Hematopoietic multipotent progenitor cell treated with erythropoietin and hydrocortisone succinate and interleukin-3 and kit ligand, for 4 days (in vitro differentiated cells): ENCODE results near the gene HIGD2B.
"Not testable (repeated sequence)": the region's sequence is repeated elsewhere in the genome, so short reads cannot be mapped to it uniquely, and the experiment has no call there.

Source experiments
- DNase-seq: peaks from one replicate; pipeline ENCODE4 v3.0.0-alpha.2; 2015

The HIGD2B gene, protein sequence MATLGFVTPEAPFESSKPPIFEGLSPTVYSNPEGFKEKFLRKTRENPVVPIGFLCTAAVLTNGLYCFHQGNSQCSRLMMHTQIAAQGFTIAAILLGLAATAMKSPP

DNA sequence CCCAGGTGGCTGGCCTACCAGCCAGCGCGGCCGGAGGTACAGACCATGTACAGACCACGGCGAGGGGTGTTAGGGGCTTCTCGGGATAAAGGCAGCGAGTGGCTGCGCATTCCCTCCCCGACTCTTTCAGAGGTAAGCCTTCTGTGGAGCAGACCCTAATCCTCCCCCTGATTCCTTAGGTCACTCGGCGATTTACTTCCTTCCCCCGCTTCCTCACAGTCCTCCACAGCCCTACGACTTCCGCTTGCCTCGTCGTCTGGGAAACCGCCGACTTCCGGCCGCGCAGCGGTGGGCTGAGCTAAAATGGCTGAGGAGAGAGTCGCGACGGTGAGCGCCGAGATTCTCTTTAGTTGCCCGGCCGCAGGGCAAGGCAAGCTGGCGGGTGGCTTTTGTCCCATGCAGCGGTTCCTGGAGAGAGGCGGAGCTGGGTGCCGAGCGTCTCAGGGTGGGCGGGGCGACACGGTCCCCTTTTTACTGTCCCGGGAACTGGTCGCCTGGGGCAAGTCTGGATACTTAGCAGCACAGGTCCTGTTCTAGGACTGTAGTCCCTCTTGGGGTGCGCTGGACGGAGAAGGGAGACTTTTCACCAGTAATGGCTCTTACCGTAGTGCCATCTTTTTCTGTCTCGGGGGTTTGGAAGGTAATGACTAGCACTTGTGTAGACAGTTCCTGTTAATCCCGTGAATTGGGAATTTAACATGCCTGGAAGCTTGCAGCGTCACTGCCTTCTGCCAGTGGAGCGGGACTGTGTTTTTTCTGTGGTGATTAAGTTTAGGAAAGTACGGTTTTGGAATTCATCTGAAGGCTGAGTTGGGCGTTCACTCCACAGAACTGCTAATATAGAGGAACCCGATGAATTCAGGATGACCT is at the start of gene HIGD2B, which contains the start of gene BBS4:
HIGD2B (minus strand) TSS at position 258 of the 870 bp plus-strand sequence. CDS start 9,808 bp downstream, outside the sequence.
BBS4 (plus strand) TSS at position 283 of the 870 bp plus-strand sequence; CDS start at position 304, 21 bp downstream.
- peak; percentile 97 for DNase-seq

DNA sequence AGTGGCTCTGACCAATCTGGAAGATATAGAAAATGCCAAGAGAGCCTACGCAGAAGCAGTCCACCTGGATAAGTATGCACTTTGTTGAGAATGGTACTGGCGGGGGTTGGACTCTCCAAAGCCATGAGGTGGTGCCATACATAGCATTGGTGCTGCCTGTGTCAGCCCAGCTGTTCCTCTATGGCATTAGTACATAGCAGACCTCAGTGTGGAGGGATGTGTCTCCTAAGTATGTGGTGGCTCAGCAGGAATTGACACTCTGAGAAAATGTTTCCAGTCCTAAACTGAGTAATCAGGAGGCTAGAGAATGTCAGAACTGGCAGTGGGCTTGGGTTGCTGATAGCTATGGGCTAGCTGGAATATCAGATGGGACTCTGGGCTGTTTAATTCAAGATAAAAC is 49.1 kb upstream of the HIGD2B start:
- no peak for DNase-seq

DNA sequence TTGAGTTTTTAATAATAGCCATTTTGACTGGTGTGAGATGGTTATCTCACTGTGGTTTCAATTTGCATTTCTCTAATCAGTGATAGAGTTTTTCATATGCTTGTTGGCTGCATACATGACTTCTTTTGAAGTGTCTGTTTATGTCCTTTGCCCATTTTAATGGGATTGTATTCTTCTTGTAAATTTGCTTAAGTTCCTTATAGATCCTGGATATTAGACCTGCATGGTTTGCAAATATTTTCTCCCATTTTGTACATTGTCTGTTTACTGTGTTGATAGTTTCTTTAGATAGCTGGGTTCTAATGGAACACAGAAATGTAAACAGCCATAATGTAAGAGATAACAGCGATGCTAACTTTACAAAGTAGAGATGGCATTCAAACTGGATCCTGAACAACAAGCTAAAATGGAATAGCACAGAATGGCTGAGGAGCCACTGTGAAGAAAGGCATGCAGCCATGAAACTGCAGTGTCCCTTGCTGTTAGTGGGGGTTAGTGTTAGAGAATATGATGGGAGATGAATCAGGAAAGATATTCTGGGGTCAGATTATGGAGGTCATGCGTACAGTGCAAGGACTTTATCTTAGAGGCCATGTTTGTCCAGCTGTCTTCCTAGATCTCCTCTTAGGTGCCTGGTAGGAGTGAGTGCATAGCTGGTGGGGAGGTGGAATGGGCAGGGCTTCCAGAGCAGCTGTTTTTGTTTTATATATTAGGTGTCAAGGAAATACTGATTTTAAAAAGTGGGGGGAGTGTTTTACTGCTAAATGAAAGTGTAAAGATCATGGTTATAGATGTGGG is 48.2 kb upstream of the HIGD2B start:
- no peak for DNase-seq

DNA sequence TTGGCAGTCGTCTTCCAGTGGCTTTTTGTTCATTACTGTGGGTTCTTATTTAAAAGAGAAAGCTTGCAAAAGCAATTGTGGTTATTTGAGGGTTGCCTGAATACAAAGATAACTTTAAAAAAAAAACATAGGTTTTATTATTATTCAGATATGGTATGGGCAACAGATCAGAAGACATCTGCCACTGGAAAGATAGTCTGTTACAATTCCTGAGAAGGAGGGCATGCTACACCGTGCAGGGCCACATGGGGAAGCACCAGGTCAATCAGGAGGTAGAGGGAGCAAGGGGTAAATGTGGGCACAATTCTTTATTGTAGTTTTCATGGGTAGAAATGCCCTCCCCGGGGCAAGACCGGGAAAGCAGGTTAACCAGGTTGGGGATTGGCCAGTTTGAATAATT is 46.5 kb upstream of the HIGD2B start:
- peak; percentile 87 for DNase-seq

DNA sequence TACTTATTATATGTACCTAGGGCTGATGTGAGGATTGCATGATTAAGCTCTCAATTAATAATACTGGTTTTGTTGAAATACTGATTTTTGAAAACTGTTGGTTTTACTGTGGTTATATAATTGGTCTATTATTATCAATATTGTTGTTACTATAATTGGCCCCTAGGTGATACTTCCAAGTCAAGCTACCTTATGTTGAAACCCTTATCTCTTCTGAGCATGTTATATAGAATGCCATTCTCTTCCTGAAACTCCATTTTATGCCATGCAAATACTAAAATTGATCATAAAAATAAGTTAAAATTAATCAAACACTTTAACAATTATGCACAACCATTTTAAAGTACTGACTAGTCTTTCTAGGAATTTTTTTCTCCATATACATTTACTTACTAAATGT is 46.1 kb upstream of the HIGD2B start:
- DNase-seq = peak; percentile 51

DNA sequence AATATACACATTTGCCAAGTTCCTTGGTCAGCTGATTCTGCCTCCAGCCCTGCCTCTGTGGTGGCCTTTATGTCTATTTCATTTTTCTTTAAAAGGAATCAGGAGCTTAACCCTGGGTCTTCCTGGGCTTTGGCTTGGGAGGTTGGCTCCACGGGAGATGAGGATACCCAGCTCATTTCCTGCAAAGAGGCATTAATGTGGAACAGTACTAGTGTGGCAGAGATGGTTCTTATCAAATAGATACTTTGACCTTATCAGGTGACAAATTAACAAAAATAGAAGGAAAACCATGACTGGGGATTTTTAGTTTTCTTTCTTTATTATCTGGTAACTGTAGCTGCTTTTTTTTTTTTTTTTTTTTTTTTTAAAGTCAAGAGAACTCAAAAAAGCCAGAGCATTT is 42.8 kb upstream of the HIGD2B start:
- DNase-seq = no peak

DNA sequence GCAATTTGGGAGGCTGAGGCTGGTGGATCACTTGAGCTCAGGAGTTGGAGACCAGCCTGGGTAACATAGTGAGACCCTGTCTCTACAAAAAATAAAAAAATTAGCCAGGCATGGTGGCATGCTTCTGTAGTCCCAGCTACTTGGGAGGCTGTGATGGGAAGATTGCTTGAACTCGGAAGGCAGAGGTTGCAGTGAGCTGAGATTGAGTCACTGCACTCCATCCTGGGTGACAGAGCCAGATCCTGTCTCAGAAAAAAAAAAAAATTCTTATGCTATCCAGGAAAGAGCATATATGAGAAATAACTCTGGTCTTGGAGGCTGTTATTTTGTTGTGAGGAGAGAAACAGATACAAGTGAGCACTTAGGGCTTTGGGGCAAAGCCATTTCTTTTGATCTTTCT is 42.3 kb upstream of the HIGD2B start:
- not testable (repeated sequence) for DNase-seq

DNA sequence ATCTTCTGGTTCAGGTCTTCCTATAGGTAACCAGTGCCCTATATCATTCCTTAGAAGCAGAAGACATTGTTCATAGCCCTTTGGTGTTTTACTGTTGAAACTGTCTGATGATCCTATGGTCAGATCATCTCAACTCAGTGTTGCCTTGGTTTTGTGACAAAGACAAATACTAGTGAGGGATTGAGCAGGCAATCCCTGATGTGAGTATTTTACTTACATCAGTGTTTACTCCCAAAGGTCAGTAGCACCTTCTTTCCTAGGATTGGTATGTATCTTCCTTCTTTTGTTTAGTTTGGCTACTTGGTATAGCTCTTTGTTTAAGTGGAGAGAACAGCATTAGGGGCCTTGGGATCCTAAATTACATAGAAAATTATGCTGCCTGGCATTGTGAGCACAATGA is 41.2 kb upstream of the HIGD2B start:
- DNase-seq = no peak

DNA sequence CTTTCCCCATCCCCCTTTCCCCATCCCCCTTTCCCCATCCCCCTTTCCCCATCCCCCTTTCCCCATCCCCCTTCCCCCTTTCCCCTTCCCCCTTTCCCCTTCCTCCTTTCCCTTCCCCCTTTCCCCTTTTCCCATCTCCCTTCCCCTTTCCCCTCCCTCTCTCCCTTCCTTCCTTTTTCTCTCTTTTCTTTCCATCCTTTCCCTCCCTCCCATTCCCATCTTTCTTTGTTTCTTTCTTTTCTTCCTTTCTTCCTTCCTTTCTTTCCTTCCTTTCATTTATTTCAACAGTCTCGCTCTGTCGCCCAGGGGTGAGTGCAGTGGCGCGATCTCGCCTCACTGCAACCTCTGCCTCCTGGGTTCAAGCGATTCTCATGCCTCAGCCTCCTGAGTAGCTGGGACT is 39.9 kb upstream of the HIGD2B start:
- DNase-seq = not testable (repeated sequence)

DNA sequence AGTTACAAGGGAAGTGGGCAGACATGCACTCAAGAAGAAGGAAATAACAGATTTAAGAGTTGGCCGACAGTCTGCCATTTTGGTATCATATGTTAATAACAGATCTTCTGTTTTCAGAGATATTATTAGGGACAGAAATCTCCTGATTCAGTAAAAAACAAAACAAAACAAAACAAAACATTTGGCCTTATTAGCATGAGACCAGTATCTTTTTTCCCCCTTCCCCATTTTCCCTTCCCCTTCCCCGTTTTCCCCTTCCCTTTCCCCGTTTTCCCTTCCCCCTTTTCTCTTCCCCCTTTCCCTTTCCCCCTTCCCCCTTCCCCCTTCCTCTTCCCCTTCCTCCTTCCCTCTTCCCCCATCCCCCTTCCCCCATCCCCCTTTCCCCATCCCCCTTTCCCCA is 39.5 kb upstream of the HIGD2B start:
- no peak for DNase-seq

DNA sequence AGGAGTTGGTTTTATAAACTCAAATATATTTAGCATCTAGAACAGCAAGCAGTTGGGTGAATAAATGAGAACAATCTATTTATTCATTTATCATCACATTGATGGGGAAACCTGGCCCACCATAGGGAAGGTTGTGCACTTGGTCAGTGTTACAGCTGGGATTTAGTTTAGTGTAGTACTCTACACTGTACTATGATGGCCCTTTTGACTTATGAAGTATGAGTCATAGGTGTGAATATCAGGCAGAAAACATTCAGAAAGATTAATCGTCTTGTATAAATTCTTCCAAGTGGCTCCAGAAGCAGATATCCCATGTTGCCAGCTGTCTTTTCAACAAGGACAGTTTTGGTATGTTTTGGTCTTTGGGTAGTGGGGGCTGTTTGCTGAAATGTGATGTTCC is 38.0 kb upstream of the HIGD2B start:
- no peak for DNase-seq

DNA sequence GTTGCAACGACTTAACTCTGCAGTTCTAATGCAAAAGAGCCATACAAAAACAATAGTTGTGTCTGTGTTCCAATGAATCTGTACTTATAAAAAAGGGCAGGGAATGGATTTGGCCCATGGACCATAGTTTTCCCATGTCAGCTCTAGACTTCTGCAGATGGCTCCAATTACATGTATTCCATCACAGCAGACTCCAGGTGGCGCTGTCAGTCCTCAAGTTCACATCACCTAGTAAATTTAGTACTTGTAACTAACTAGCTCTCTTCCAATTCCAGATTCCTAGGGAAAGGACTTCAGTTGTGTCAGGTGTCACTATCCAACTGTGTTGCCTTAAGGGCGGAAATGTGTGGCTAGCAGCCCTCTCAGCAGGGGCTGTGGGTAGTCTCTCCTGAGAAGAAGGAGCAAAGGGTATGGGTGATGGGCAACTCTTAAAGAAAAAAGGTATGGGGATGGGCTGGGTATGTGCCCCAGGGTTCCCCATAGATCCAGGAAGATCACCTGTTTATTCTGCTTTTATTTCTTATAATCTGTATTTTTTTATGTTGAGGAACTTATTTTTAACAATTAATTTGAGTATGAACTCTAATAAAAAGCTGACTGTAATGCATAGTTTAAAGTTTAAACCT is 36.2 kb upstream of the HIGD2B start:
- peak; percentile 78 for DNase-seq

DNA sequence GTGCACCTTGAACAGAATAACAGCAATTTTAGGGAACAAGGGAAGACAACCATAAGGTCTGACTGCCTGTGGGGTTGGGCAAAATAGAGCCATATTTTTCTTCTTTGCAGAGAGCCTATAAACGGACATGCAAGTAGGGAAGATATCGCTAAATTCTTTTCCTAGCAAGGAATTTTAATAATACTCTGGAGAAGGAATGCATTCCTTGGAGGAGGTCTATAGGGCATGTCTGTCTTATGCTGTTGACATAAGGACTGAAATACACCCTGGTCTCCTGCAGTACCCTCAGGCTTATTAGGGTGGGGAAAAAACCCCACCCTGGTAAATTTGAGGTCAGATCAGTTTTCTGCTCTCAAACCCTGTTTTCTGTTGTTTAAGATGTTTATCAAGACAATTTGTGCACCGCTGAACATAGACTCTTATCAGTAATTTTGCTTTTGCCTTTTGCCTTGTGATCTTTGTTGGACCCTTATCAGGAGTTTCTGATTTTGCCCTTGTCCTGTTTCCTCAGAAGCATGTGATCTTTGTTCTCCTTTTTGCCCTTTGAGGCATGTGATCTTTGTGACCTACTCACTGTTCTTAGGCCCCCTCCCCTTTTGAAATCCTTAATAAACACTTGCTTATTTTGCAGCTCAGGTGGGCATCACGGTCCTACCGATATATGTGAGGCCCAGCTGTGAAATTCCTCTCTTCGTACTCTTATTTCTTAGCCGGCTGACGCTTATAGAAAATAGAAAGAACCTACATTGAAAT is 22.7 kb upstream of the HIGD2B start:
- peak; percentile 22 for DNase-seq

DNA sequence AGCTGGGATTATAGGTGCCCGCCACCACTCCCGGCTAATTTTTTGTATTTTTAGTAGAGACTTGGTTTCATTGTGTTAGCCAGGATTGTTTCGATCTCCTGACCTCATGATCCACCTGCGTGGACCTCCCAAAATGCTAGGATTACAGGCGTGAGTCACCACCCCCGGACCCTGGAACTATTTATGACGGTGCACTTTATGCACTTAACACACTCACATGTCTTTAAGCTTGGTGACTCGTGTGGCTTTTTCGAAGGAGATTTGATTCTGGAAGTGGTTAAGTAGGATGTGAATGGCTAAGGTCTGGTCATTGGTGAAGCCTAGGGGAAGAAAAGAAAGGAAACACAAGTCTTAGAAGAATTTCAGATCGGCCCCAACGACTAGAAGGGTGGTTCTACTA is 20.3 kb upstream of the HIGD2B start:
- DNase-seq = no peak

DNA sequence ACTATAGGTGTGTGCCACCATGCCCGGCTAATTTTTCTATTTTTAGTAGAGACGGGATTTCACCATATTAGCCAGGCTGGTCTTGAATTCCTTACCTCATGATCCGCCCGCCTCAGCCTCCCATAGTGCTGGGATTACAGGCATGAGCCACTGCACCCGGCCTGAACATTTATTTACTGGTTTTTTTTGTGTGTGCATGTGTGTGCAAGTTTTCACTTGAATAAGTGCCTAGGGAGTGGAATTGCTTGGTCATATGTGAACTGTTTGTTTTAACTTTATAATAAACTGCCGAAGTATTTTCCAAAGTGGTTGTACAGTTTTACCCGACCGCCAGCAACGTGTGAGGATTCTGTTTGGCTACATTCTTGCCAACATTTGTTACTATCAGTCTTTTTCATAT is 14.1 kb upstream of the HIGD2B start:
- no peak for DNase-seq

DNA sequence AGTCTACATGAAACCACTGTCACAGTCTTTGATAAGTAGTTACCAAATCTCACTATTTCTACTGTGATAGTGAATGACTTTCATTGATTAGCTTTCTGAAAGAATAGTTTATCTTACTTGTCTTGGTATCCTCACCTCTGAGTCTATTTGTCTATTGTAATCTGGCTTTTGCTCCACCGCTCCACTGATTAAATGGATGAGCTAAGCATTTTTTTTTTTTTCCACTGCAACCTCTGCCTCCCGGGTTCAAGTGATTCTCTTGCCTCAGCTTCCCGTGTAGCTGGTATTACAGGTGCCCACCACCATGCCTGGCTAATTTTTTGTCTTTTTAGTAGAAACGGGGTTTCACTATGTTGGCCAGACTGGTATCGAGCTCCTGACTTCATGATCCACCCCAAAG is 13.0 kb upstream of the HIGD2B start:
- DNase-seq = no peak

DNA sequence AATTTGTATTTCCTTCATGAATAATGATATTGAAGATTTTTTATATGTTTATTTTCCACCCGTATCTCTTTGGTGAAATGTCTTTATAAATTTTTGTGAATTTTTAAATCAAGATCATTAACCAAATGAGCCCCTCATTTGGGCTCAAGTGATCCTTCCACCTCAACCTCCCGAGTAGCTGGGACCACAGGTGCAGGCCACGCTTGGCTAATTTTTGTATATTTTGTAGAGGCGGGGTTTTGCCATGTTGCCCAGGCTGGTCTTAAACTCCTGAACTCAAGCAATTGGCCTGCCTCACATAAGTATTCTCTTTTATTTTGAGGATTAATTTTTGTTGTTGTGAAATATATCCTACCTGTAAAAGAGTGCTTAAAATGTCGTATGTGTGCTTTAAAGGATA is 5.0 kb upstream of the HIGD2B start:
- DNase-seq = no peak

DNA sequence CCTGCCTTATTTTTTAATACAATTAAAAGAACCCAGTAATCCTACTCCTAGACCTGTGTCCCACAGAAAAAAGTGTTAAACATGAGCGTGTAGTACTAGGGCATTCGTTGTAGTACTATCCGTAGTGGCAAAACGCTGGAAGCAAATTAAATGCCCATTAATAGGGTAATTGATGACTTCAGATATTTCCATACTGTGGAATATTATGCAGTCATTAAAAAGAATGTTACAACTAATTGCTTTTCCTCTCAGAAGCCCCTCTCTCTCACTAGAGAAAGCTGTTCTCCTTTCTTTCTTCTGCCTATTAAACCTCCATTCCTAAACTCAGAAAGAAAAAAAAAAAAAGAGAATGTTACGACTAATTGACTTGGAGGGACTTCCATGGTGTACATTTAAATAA is 2.7 kb upstream of the HIGD2B start:
- DNase-seq = no peak

DNA sequence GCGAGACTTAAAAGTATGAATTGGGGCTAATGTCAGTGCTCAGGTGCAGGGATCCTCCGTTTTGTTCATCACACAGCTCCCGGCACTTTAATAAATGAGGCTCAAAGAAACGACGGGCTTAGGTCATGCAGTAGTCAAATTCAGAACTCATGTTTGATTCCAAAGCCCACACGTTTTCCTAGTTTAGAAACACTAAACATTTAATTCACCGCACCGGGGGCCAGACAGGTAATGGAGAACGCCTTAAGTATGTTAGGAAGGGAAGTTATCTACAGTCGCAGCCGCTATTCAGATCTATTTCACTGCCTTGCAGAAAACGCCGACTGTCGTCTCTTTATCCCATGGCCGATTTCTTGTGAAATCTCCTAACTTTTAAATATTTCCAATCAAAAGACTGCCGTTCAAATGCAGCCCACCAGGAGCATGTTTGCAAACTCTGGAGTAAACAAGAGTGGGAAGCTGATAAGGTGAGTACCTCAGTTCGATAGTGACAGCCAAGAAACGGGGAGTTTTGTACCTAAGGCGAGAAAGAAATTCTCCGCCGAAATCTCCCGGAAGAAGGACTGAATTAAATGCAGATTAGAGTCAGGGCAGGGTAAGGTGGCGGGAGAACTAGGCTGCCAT is 569 bp downstream of the HIGD2B start:
- DNase-seq = no peak

DNA sequence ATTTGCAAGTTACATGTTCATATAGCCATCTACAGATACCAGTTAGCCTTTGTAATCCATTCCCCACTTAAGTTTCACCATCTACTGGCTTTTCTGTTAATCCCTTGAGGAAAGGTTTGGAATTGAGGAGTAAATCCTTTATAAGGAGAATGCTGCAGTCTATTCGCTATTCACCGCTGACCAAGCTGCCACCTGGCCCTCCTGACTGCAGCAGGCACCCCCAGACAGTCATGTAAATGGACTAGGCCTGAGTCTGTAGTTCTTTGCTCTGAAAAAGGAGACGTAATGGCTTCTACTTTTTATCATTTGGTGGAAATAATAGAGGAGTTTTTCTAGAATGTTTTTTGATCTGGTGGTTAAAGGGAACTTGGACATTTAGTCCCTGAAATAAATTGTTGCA is 3.2 kb downstream of the HIGD2B start:
- no peak for DNase-seq

DNA sequence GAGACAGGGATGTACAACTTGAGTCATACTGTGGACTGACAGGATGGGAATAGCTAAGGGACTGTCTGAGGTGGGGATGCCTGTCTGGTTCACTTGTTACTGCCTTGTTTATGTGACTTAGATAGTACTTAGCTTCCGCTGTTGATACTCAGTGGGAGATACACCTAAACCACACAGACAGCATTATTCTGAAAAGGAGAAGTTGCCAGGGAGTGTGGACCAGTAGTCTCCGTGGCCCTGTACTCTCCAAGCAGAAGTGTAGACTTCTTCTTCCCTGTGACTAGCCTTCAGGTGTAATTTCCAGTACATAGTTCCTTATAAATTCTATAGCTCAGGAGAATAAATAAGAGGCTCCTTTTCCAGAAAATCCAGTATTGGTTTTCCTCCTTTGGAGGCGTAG is 5.1 kb downstream of the HIGD2B start:
- peak; percentile 37 for DNase-seq

DNA sequence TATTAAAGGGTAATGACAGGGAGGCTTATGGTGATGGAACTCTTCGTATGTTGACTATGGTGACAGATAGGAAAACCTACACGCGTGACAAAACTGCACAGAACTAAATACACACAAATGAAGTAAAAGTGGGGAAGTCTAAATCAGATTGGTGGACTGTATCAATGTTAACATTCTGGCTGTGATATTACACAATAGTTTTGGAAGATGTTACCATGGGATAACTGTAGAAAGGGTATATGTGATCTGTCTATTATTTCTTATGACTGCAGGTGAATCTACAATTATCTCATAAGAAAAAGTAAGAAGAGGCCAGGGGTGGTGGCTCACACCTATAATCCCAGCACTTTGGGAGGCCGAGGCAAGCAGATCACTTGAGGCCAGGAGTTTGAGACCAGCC is 9.1 kb downstream of the HIGD2B start:
- no peak for DNase-seq
